ENCODE measurements around the gene ACADM. TPM values are rescaled to one million over a fixed set of nuclear protein-coding genes. Genes with fewer than 3 reads are reported as not detected.
"Not testable (repeated sequence)": the region's sequence is repeated elsewhere in the genome, so short reads cannot be mapped to it uniquely, and the experiment has no call there.

The ACADM gene

GRCh38 chr1:75810113-75810512, 85.6 kb downstream of the ACADM start:
- not testable (repeated sequence) for H2AK5ac ChIP-seq (ENCODE audit: low read depth, low read length); H3K4me1 ChIP-seq (ENCODE audit: control insufficient read depth in 2 of 2, insufficient read depth in 1 of 2, low read depth in 1 of 2, low read length in 2 of 2); DNase-seq (ENCODE audit: low spot score); H3K23ac ChIP-seq (ENCODE audit: low read depth, low read length, poor library complexity); H3K9me3 ChIP-seq (replicated peaks in 1 of 2; ENCODE audit: control insufficient read depth in 2 of 2, insufficient read depth in 1 of 2, low read depth in 1 of 2, low read length in 2 of 2); H4K8ac ChIP-seq (ENCODE audit: low read depth, low read length); H3K18ac ChIP-seq (ENCODE audit: low read length); H3K4ac ChIP-seq (ENCODE audit: low read length); H3K36me3 ChIP-seq (replicated peaks in 1 of 2; ENCODE audit: control insufficient read depth in 2 of 2, insufficient read depth in 2 of 2, low read length in 2 of 2); H2BK5ac ChIP-seq (ENCODE audit: low read length); H3K9ac ChIP-seq (ENCODE audit: low read depth, low read length, poor library complexity); H3K79me1 ChIP-seq (ENCODE audit: low read depth, low read length); H2BK15ac ChIP-seq (ENCODE audit: low read length); H4K91ac ChIP-seq (ENCODE audit: low read depth, low read length, poor library complexity); H3K4me3 ChIP-seq (ENCODE audit: low read length in 2 of 2); H2BK120ac ChIP-seq (ENCODE audit: low read depth, low read length); H3K4me2 ChIP-seq (ENCODE audit: insufficient read depth, low read length, poor library complexity, severe bottlenecking); H3K27me3 ChIP-seq (ENCODE audit: control insufficient read depth in 3 of 3, insufficient read depth in 3 of 3, low read depth in 1 of 3, low read length in 3 of 3); H3K27ac ChIP-seq (replicated peaks; ENCODE audit: low read length); H2BK12ac ChIP-seq (ENCODE audit: low read length); H2AFZ ChIP-seq (ENCODE audit: low read length); H3K14ac ChIP-seq (ENCODE audit: low read length)
- WGBS, 2 donors (ENCODE audit: extremely low coverage in 2 of 2, insufficient read length in 2 of 2, insufficient replicate concordance in 1 of 2), result no CpG with 5 or more reads among the region's 3 CpGs

GRCh38 chr1:75811211-75811981, 86.9 kb downstream of the ACADM start:
- no peak overlapping the region for H3K9ac ChIP-seq (ENCODE audit: low read depth, low read length, poor library complexity)
- no peak overlapping the region for H3K4me2 ChIP-seq (ENCODE audit: insufficient read depth, low read length, poor library complexity, severe bottlenecking)
- no peak overlapping the region for H3K14ac ChIP-seq (ENCODE audit: low read length)
- no peak overlapping the region for H2BK15ac ChIP-seq (ENCODE audit: low read length)
- no peak overlapping the region for H2BK120ac ChIP-seq (ENCODE audit: low read depth, low read length)
- no peak overlapping the region for H2AK5ac ChIP-seq (ENCODE audit: low read depth, low read length)
- H2BK12ac ChIP-seq (ENCODE audit: low read length), result no peak overlapping the region
- H3K36me3 ChIP-seq (replicated peaks in 1 of 2; ENCODE audit: control insufficient read depth in 2 of 2, insufficient read depth in 2 of 2, low read length in 2 of 2), result no peaks in the 10 kb centered on the region
- no peak overlapping the region for H3K18ac ChIP-seq (ENCODE audit: low read length)
- no CpG with 5 or more reads among the region's 1 CpG for WGBS, 2 donors (ENCODE audit: extremely low coverage in 2 of 2, insufficient read length in 2 of 2, insufficient replicate concordance in 1 of 2)
- no peaks in the 10 kb centered on the region for H3K9me3 ChIP-seq (replicated peaks in 1 of 2; ENCODE audit: control insufficient read depth in 2 of 2, insufficient read depth in 1 of 2, low read depth in 1 of 2, low read length in 2 of 2)
- DNase-seq (ENCODE audit: low spot score), result no peak
- no peak overlapping the region for H4K91ac ChIP-seq (ENCODE audit: low read depth, low read length, poor library complexity)
- no peak overlapping the region for H3K27ac ChIP-seq (replicated peaks; ENCODE audit: low read length)
- no peak overlapping the region for H3K4me3 ChIP-seq (ENCODE audit: low read length in 2 of 2)
- no peaks in the 10 kb centered on the region for H3K27me3 ChIP-seq (ENCODE audit: control insufficient read depth in 3 of 3, insufficient read depth in 3 of 3, low read depth in 1 of 3, low read length in 3 of 3)
- no peaks in the 10 kb centered on the region for H3K4me1 ChIP-seq (ENCODE audit: control insufficient read depth in 2 of 2, insufficient read depth in 1 of 2, low read depth in 1 of 2, low read length in 2 of 2)
- H3K4ac ChIP-seq (ENCODE audit: low read length), result no peak overlapping the region
- H3K23ac ChIP-seq (ENCODE audit: low read depth, low read length, poor library complexity), result no peak overlapping the region
- no peak overlapping the region for H2BK5ac ChIP-seq (ENCODE audit: low read length)
- H4K8ac ChIP-seq (ENCODE audit: low read depth, low read length), result no peak overlapping the region
- H2AFZ ChIP-seq (ENCODE audit: low read length), result no peak overlapping the region
- no peaks in the 10 kb centered on the region for H3K79me1 ChIP-seq (ENCODE audit: low read depth, low read length)

- Histone ChIP-seq H2AK5ac (ENCODE audit: low read depth, low read length) (no peak overlapping the region), H3K23ac (ENCODE audit: low read depth, low read length, poor library complexity) (no peak overlapping the region), H2BK12ac (ENCODE audit: low read length) (no peak overlapping the region), H2BK15ac (ENCODE audit: low read length) (no peak overlapping the region), H3K36me3 (replicated peaks in 1 of 2; ENCODE audit: control insufficient read depth in 2 of 2, insufficient read depth in 2 of 2, low read length in 2 of 2) (no peaks in the 10 kb centered on the region), H3K27me3 (ENCODE audit: control insufficient read depth in 3 of 3, insufficient read depth in 3 of 3, low read depth in 1 of 3, low read length in 3 of 3) (no peaks in the 10 kb centered on the region), H4K8ac (ENCODE audit: low read depth, low read length) (no peak overlapping the region), H3K14ac (ENCODE audit: low read length) (no peak overlapping the region), H3K79me1 (ENCODE audit: low read depth, low read length) (no peaks in the 10 kb centered on the region), H3K9me3 (replicated peaks in 1 of 2; ENCODE audit: control insufficient read depth in 2 of 2, insufficient read depth in 1 of 2, low read depth in 1 of 2, low read length in 2 of 2) (no peaks in the 10 kb centered on the region), H2BK120ac (ENCODE audit: low read depth, low read length) (no peak overlapping the region), H2BK5ac (ENCODE audit: low read length) (no peak overlapping the region), H4K91ac (ENCODE audit: low read depth, low read length, poor library complexity) (no peak overlapping the region), H3K4ac (ENCODE audit: low read length) (no peak overlapping the region), H3K4me3 (ENCODE audit: low read length in 2 of 2) (no peak overlapping the region), H3K9ac (ENCODE audit: low read depth, low read length, poor library complexity) (no peak overlapping the region), H3K27ac (replicated peaks; ENCODE audit: low read length) (no peak overlapping the region), H3K4me2 (ENCODE audit: insufficient read depth, low read length, poor library complexity, severe bottlenecking) (no peak overlapping the region), H3K18ac (ENCODE audit: low read length) (no peak overlapping the region), H3K4me1 (ENCODE audit: control insufficient read depth in 2 of 2, insufficient read depth in 1 of 2, low read depth in 1 of 2, low read length in 2 of 2) (no peaks in the 10 kb centered on the region), H2AFZ (ENCODE audit: low read length) (no peak overlapping the region)
- DNase-seq (ENCODE audit: low spot score), result no peak
- WGBS, 2 donors (ENCODE audit: extremely low coverage in 2 of 2, insufficient read length in 2 of 2, insufficient replicate concordance in 1 of 2), result no CpG with 5 or more reads among the region's 3 CpGs
Measured at GRCh38 chr1:75812065-75812464, 87.6 kb downstream of the ACADM start.

Small RNA genes within 50 kb of the gene (small RNA-seq; reads per million reads assigned to genes)
- gene SNORD45A (ENCODE audit: insufficient read depth) (not detected), gene SNORD45B (ENCODE audit: insufficient read depth) (not detected), gene SNORD45C (ENCODE audit: insufficient read depth) (not detected)
